Tibial nerve (tissue), 3 donors: Measurements from ENCODE around the gene FOSL2.

Experiments used
- POLR2A ChIP-seq, 2 donors: fragments of 450-650 bp; IDR thresholded peaks; one replicate each; pipeline ENCODE4 v1.6.1; 2017; ENCODE audit warnings: antibody characterized with exemption in 2 of 2, mild to moderate bottlenecking in 2 of 2, moderate library complexity in 2 of 2
- TF ChIP-seq, protein P1 (sequence below), 5 experiments: fragments of 200-600 bp in 3 of 5; fragments of 450-650 bp in 2 of 5; sonication (generic) in 3 of 5; IDR thresholded peaks; one replicate each; pipeline ENCODE4 v1.5.1; 2016 to 2019; ENCODE audit warnings: antibody characterized with exemption in 5 of 5, mild to moderate bottlenecking in 3 of 5, moderate library complexity in 2 of 5

GRCh38 chr2:28366149-28366495 lies 26.5 kb upstream of the FOSL2 start:
- TF ChIP-seq POLR2A (IDR thresholded peaks at IDR 0.05): no peak
- TF ChIP-seq, protein P1, sequence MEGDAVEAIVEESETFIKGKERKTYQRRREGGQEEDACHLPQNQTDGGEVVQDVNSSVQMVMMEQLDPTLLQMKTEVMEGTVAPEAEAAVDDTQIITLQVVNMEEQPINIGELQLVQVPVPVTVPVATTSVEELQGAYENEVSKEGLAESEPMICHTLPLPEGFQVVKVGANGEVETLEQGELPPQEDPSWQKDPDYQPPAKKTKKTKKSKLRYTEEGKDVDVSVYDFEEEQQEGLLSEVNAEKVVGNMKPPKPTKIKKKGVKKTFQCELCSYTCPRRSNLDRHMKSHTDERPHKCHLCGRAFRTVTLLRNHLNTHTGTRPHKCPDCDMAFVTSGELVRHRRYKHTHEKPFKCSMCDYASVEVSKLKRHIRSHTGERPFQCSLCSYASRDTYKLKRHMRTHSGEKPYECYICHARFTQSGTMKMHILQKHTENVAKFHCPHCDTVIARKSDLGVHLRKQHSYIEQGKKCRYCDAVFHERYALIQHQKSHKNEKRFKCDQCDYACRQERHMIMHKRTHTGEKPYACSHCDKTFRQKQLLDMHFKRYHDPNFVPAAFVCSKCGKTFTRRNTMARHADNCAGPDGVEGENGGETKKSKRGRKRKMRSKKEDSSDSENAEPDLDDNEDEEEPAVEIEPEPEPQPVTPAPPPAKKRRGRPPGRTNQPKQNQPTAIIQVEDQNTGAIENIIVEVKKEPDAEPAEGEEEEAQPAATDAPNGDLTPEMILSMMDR (IDR thresholded peaks at IDR 0.05): no peak
